AG09309 (cell line): Measurements from ENCODE around the gene SH3RF2.

Source experiments
- DNase-seq: peaks from one replicate; pipeline ENCODE4 v3.0.0-alpha.2; 2010; ENCODE audit warnings: low read depth
- H3K4me3 ChIP-seq: 2 replicates; pipeline ENCODE4 v1.5.1; 2011; ENCODE audit warnings: mild to moderate bottlenecking, low read depth, low read length, moderate library complexity; ENCODE audit not compliant: control insufficient read depth
- CTCF ChIP-seq: IDR thresholded peaks from 2 replicates; pipeline ENCODE4 v1.5.1; 2011; ENCODE audit warnings: mild to moderate bottlenecking, low read depth, low read length, inconsistent platforms; ENCODE audit not compliant: insufficient read depth, control insufficient read depth; ENCODE audit errors: missing control alignments

Gene SH3RF2

GRCh38 chr5:145943674-145944121 lies 7.3 kb downstream of the SH3RF2 start:
- no peak overlapping the region for H3K4me3 ChIP-seq
- no peak for TF ChIP-seq CTCF
- no peak for DNase-seq

DNA sequence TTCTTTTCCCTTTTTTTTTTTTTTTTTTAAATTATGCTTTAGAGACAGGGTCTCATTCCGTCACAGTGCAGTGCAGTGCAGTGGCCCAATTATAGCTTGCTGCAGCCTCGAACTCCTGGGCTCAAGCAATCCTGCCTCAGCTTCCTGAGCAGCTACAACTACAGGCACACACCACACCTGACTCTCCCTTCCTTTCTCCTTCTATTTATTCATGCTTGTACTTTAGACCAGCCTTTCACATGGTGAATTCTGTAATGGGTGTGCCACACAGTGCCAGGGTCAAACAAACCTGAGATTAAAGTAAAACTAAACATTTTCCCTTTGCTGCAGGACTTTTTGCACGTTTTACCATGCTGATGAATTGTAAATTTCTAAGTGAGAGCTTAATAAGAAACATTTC lies 8.0 kb downstream of the SH3RF2 start:
- TF ChIP-seq CTCF: no peak
- H3K4me3 ChIP-seq: no peak overlapping the region
- no peak for DNase-seq

- no peak overlapping the region for H3K4me3 ChIP-seq
- TF ChIP-seq CTCF: no peak
Observed at GRCh38 chr5:145945620-145946111, 9.3 kb downstream of the SH3RF2 start.

GRCh38 chr5:145946112-145946861 lies 9.9 kb downstream of the SH3RF2 start:
- no peak overlapping the region for H3K4me3 ChIP-seq
- peak; percentile 60 for DNase-seq
- no peak for TF ChIP-seq CTCF

More at GRCh38 chr5:145945620-145946111, 9.3 kb downstream of the SH3RF2 start:
- DNase-seq: no peak

GRCh38 chr5:145947581-145947980 lies 11.2 kb downstream of the SH3RF2 start:
- TF ChIP-seq CTCF: no peak
- no peak for DNase-seq

DNA sequence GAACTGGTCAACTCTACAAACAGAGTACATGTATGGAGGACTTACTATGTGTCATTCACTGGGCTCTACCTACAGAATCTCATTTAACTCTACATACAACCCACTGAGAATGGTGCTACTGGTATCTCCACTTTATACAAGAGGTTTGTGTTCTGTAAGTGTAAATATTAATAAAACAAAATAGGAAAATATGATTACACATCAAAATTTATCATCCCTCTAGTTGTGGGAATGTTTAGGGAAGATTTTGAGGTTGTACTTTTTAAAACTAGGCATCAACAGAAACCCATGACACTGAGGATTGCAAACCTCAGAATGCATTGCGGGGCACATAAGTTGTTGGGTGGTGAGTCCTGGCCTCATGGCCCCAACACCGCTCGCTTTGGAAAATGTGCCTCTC lies 11.7 kb downstream of the SH3RF2 start:
- TF ChIP-seq CTCF: no peak
- no peak for DNase-seq
- no peak overlapping the region for H3K4me3 ChIP-seq

More at GRCh38 chr5:145947581-145947980, 11.2 kb downstream of the SH3RF2 start:
- no peak overlapping the region for H3K4me3 ChIP-seq
